Heart right ventricle (tissue), 16 donors: ENCODE data around the gene ARHGAP42. TPM values are rescaled to one million over a fixed set of nuclear protein-coding genes. Genes with fewer than 3 reads are reported as not detected.
A peak's percentile ranks its signal among the peaks of the same experiment; 100 is the strongest.

Experiments used
- ATAC-seq, 8 donors: fragments of 200-7000 bp; cut with Tn5 transposase; one replicate each; pipeline ENCODE4 v1.9.1; 2020; ENCODE audit warnings: mild to moderate bottlenecking in 8 of 8, moderate library complexity in 8 of 8, moderate number of reproducible peaks in 1 of 8
- DNase-seq, 2 donors: peaks; one replicate each; pipeline ENCODE4 v3.0.0-alpha.2; 2020
- H3K27ac ChIP-seq, 10 donors: fragments of 200-600 bp; sonication (generic) in 2 of 10; one replicate each; pipeline versions ENCODE4 v1.5.0 to v1.8.0; 2020 to 2022; ENCODE audit warnings: mild to moderate bottlenecking in 3 of 10
- H3K27me3 ChIP-seq, 7 donors: fragments of 200-600 bp; one replicate each; pipeline ENCODE4 v1.8.0; 2021 to 2022; ENCODE audit warnings: mild to moderate bottlenecking in 2 of 7
- H3K36me3 ChIP-seq, 9 donors: fragments of 200-600 bp; sonication (generic) in 1 of 9; one replicate each; pipeline versions ENCODE4 v1.5.0 to v1.8.0; 2020 to 2022; ENCODE audit warnings: mild to moderate bottlenecking in 2 of 9
- H3K4me1 ChIP-seq, 9 donors: fragments of 200-600 bp; sonication (generic) in 1 of 9; one replicate each; pipeline versions ENCODE4 v1.5.0 to v1.8.0; 2020 to 2022; ENCODE audit warnings: mild to moderate bottlenecking in 4 of 9
- H3K4me3 ChIP-seq, 10 donors: fragments of 200-600 bp; sonication (generic) in 2 of 10; one replicate each; pipeline versions ENCODE4 v1.5.0 to v1.8.0; 2020 to 2022; ENCODE audit warnings: mild to moderate bottlenecking in 7 of 10, moderate library complexity in 2 of 10
- H3K9me3 ChIP-seq, 11 donors: fragments of 200-600 bp in 10 of 11; sonication (generic) in 2 of 11; one replicate each; pipeline versions ENCODE4 v1.5.0 to v1.8.0; 2013 to 2022; ENCODE audit warnings: mild to moderate bottlenecking in 2 of 11, control low read depth in 1 of 11, moderate library complexity in 1 of 11
- WGBS, 2 donors: extraction: QIAGEN DNeasy Blood & Tissue Kit; methylation state at CpG; one replicate each; pipeline ENCODE4 v1.1.7; 2013; ENCODE audit warnings: inconsistent platforms in 1 of 2; 5-methylcytosine and 5-hydroxymethylcytosine counted together
- intact Hi-C, 10 donors: fragments of 100-400 bp; cut with DNase I; formaldehyde crosslinking; loops; one replicate each; pipeline versions ENCODE4 v1.11.1 to v1.14.2; 2022
- polyA plus RNA-seq, 2 donors: library from polyadenylated mRNA; stranded (reverse); fragments of 200-250 nt; gene quantifications; one replicate each; pipeline ENCODE4 v1.2.3, GENCODE V29; 2013
- total RNA-seq, 10 donors: library from RNA; stranded (reverse); fragmentation: NEBNext Ultra II Directional in 3 of 10; extraction: Animal tissue kit (Norgen Biotek cat#: 25700) in 3 of 10; gene quantifications; one replicate each; pipeline versions ENCODE4 v1.2.1 to v1.2.4, GENCODE V29; 2021 to 2023
- TF ChIP-seq, protein P1 (sequence below), 9 donors: fragments of 200-600 bp; sonication (generic) in 2 of 9; IDR thresholded peaks; one replicate each; pipeline versions ENCODE4 v1.5.0 to v1.8.0; 2021 to 2022; ENCODE audit warnings: antibody characterized with exemption in 9 of 9, mild to moderate bottlenecking in 5 of 9, moderate library complexity in 1 of 9
- donor health status: Arrhythmogenic right ventricular cardiomyopathy.
- donor health status: ischemic (EF 13 %, LVEDD 7.1; RV severe dilation, severe dysfunction).
- donor health status: healthy with polysubstance abuse.
- donor health status: DM: no; HTN: yes; CAD: no.
- donor health status: DM: no; HTN: no; CAD: no.
- donor health status: ischemic (EF 25% LVEDD 6.9; RV normal size, moderate dysfunction).
- donor health status: ischemic (EF 25% LVEDD 5.7; RV mildly dilated, moderate dysfunction).
- donor health status: healthy.
- donor health status: DM: yes; HTN: yes; CAD: no.
- donor health status: Ischemic cardiomyopathy.
- donor health status: ischemic (EF 35%, LVEDD 5.7; RV mildly dilated, moderate dysfunction).
- donor health status: nonischemic (EF 11% LVEDD 7.7; RV severe dilation, severe dysfunction).
- donor health status: DM: yes; HTN: yes; CAD: no.
- donor health status: PGD.
- donor health status: ischemic (EF 29% LVEDD 5.4; RV normal size, mild dysfunction).
- donor health status: nonischemic (EF 23%, LVEDD 6.1; RV moderate dilation, normal function).

The ARHGAP42 gene
- total and polyA plus RNA-seq, 12 donors, result 3.9 to 13.1 (median 8.8) TPM

- H3K4me3 ChIP-seq, result no peak overlapping the region
- H3K27ac ChIP-seq, result no peak overlapping the region
- no peaks in the 10 kb centered on the region for H3K36me3 ChIP-seq
- H3K4me1 ChIP-seq, result no peaks in the 10 kb centered on the region
- TF ChIP-seq, protein P1, sequence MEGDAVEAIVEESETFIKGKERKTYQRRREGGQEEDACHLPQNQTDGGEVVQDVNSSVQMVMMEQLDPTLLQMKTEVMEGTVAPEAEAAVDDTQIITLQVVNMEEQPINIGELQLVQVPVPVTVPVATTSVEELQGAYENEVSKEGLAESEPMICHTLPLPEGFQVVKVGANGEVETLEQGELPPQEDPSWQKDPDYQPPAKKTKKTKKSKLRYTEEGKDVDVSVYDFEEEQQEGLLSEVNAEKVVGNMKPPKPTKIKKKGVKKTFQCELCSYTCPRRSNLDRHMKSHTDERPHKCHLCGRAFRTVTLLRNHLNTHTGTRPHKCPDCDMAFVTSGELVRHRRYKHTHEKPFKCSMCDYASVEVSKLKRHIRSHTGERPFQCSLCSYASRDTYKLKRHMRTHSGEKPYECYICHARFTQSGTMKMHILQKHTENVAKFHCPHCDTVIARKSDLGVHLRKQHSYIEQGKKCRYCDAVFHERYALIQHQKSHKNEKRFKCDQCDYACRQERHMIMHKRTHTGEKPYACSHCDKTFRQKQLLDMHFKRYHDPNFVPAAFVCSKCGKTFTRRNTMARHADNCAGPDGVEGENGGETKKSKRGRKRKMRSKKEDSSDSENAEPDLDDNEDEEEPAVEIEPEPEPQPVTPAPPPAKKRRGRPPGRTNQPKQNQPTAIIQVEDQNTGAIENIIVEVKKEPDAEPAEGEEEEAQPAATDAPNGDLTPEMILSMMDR (IDR thresholded peaks at IDR 0.05), result no peak
- WGBS, 2 donors, result 90 to 93% methylated on average over 13 of the region's 13 CpGs
- H3K27me3 ChIP-seq, result no peaks in the 10 kb centered on the region
- no peak for ATAC-seq
- intact Hi-C loops, result no loop called here
- no peak for DNase-seq
- H3K9me3 ChIP-seq, result no peaks in the 10 kb centered on the region
These were observed 218.6 kb downstream of the ARHGAP42 start for GRCh38 chr11:100905684-100906083.

GRCh38 chr11:100908746-100909145 lies 221.7 kb downstream of the ARHGAP42 start:
- WGBS, 2 donors, result 93 to 94% methylated on average over 2 of the region's 2 CpGs
- no peaks in the 10 kb centered on the region for H3K9me3 ChIP-seq
- TF ChIP-seq, protein P1 (IDR thresholded peaks at IDR 0.05), result no peak
- H3K4me3 ChIP-seq, result no peak overlapping the region
- no peak for ATAC-seq
- no peak overlapping the region for H3K27ac ChIP-seq
- H3K36me3 ChIP-seq, result peaks cover 0 to 4% (median 0%) of the 10 kb centered on the region in 9 donors
- no peaks in the 10 kb centered on the region for H3K4me1 ChIP-seq
- no peak for DNase-seq
- no peaks in the 10 kb centered on the region for H3K27me3 ChIP-seq
- intact Hi-C loops, result no loop called here

DNA sequence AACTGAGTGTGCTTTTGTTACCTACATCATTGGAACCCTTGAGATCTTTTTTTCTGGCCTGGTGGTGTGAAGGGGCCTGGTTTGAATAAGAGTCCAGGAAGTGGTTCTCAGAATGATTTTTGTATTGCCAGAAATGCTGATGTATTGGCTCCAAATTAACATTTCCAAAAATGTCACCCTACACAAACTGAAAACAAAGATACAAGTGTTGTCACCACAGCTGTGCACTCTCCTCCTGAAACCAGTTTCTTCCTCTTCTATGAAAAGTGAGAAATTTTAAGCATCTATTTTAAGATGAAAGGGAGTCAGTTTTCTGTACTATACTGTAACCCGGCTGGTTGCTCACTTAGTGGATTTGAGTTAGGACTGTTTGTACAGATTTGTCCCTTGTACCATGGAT lies 223.7 kb downstream of the ARHGAP42 start:
- DNase-seq (no peak), ATAC-seq (peak in 3 of 8 donors; percentile 31 to 42 (median 37))
- TF ChIP-seq, protein P1 (IDR thresholded peaks at IDR 0.05), result no peak
- no peaks in the 10 kb centered on the region for H3K9me3 ChIP-seq
- H3K4me3 ChIP-seq, result no peak overlapping the region
- H3K27ac ChIP-seq, result no peak overlapping the region
- H3K27me3 ChIP-seq, result no peaks in the 10 kb centered on the region
- 68 to 88% methylated on average over 1 of the region's 1 CpG for WGBS, 2 donors
- peaks cover 0 to 19% (median 0%) of the 10 kb centered on the region in 9 donors for H3K36me3 ChIP-seq
- no peaks in the 10 kb centered on the region for H3K4me1 ChIP-seq
- intact Hi-C loops, result no loop called here

- intact Hi-C loops, result no loop called here
- no peak for DNase-seq
- Histone ChIP-seq H3K36me3 (peaks cover 0 to 19% (median 0%) of the 10 kb centered on the region in 9 donors), H3K4me1 (peaks cover 0 to 11% (median 0%) of the 10 kb centered on the region in 9 donors), H3K4me3 (no peak overlapping the region), H3K27me3 (no peaks in the 10 kb centered on the region), H3K27ac (no peak overlapping the region), H3K9me3 (no peaks in the 10 kb centered on the region)
- TF ChIP-seq, protein P1 (IDR thresholded peaks at IDR 0.05), result no peak
- ATAC-seq, result no peak
- whole genome bisulfite sequencing, 2 donors, result 89 to 94% methylated on average over 6 of the region's 6 CpGs
These were observed 227.5 kb downstream of the ARHGAP42 start for GRCh38 chr11:100914415-100915110.
